H1 (cell line): ENCODE data around the gene OR1I1. TPM values are rescaled to one million over a fixed set of nuclear protein-coding genes. Genes with fewer than 3 reads are reported as not detected.

Source experiments
- CTCF ChIA-PET: fragments of 300-600 bp; sonication (Branson Sonifier 250); formaldehyde crosslinking; loops from one replicate; lab custom pipeline; 2021; ENCODE audit not compliant: partially characterized antibody; lab: Charles Lee
- POLR2A ChIA-PET: fragments of 300-600 bp; sonication (Branson Sonifier 250); formaldehyde crosslinking; loops from one replicate; lab custom pipeline; 2021; ENCODE audit warnings: inconsistent platforms; ENCODE audit not compliant: partially characterized antibody; lab: Charles Lee
- DNase-seq, 2 experiments: peaks; one replicate each; pipeline versions ENCODE4 v3.0.0 to v3.0.0-alpha.2; 2010 to 2022; ENCODE audit warnings: low spot score in 2 of 2, low read depth in 1 of 2, mixed read lengths in 1 of 2
- FAIRE-seq: peaks from 2 replicates; lab custom pipeline; 2011; peaks lifted over from hg19 to GRCh38; lab: Jason Lieb, UNC
- H2AFZ ChIP-seq: 2 replicates; pipeline ENCODE4 v1.8.1; 2012; ENCODE audit warnings: low read length, inconsistent platforms
- H2AK5ac ChIP-seq: 2 replicates; pipeline ENCODE4 v1.6.1; 2013; ENCODE audit warnings: low read depth, low read length
- H2BK120ac ChIP-seq: replicated peaks from 2 replicates; pipeline ENCODE3; 2013; ENCODE audit warnings: low read depth, low read length, inconsistent platforms
- H2BK12ac ChIP-seq: 2 replicates; pipeline ENCODE4 v1.6.1; 2013; ENCODE audit warnings: low read depth, low read length
- H2BK15ac ChIP-seq: 2 replicates; pipeline ENCODE4 v1.6.1; 2013; ENCODE audit warnings: low read length
- H2BK20ac ChIP-seq: 2 replicates; pipeline ENCODE4 v1.6.1; 2013; ENCODE audit warnings: low read length
- H2BK5ac ChIP-seq: 2 replicates; pipeline ENCODE4 v1.6.1; 2013; ENCODE audit warnings: low read depth, low read length
- H3K14ac ChIP-seq: 2 replicates; pipeline ENCODE4 v1.6.1; 2013; ENCODE audit warnings: inconsistent platforms; ENCODE audit not compliant: insufficient read length
- H3K18ac ChIP-seq: 2 replicates; pipeline ENCODE4 v1.6.1; 2013; ENCODE audit warnings: low read length; ENCODE audit errors: extremely low read depth
- H3K23ac ChIP-seq: 2 replicates; pipeline ENCODE4 v1.6.1; 2013; ENCODE audit warnings: inconsistent platforms; ENCODE audit not compliant: insufficient read length
- H3K23me2 ChIP-seq: 2 replicates; pipeline ENCODE4 v1.6.1; 2013; ENCODE audit warnings: low read depth, low read length
- H3K27ac ChIP-seq: 2 replicates; pipeline ENCODE4 v1.6.1; 2011; ENCODE audit warnings: low read depth, low read length, inconsistent platforms
- H3K27me3 ChIP-seq, 4 experiments: replicated peaks in 1 of 4; 1 replicate in 1 of 4; 2 replicates in 3 of 4; pipeline versions ENCODE4 v1.6.1 to v1.8.1; 2011 to 2013; ENCODE audit warnings: low read length in 3 of 4, mild to moderate bottlenecking in 3 of 4, inconsistent platforms in 2 of 4, mixed read lengths in 2 of 4, moderate library complexity in 1 of 4; ENCODE audit not compliant: control insufficient read depth in 3 of 4, insufficient read depth in 3 of 4; ENCODE audit errors: extremely low read depth in 1 of 4
- H3K36me3 ChIP-seq, 4 experiments: 2 replicates each; pipeline versions ENCODE4 v1.6.1 to v1.8.1; 2011 to 2013; ENCODE audit warnings: mild to moderate bottlenecking in 4 of 4, low read length in 3 of 4, moderate library complexity in 2 of 4, control low read depth in 1 of 4, inconsistent platforms in 1 of 4; ENCODE audit not compliant: insufficient read depth in 4 of 4, control insufficient read depth in 2 of 4
- H3K4ac ChIP-seq: replicated peaks from 2 replicates; pipeline ENCODE3; 2013; ENCODE audit warnings: low read length, low read depth, mixed read lengths, inconsistent platforms; ENCODE audit not compliant: insufficient read length
- H3K4me1 ChIP-seq, 4 experiments: replicated peaks in 1 of 4; 1 replicate in 1 of 4; 2 replicates in 3 of 4; pipeline versions ENCODE4 v1.6.1 to v1.8.1; 2011 to 2013; ENCODE audit warnings: low read length in 3 of 4, inconsistent platforms in 2 of 4, mixed read lengths in 1 of 4; ENCODE audit not compliant: insufficient read depth in 4 of 4, control insufficient read depth in 3 of 4
- H3K4me2 ChIP-seq, 2 experiments: 2 replicates each; pipeline versions ENCODE4 v1.6.1 to v1.8.1; 2011 to 2013; ENCODE audit warnings: low read depth in 2 of 2, low read length in 2 of 2, control low read depth in 1 of 2, inconsistent platforms in 1 of 2, mild to moderate bottlenecking in 1 of 2; ENCODE audit not compliant: insufficient read depth in 1 of 2
- H3K4me3 ChIP-seq, 4 experiments: fragments of 200-600, 300-600 bp in 1 of 4; sonication (generic), shearing (Covaris generic), sonication (Bioruptor Twin) in 1 of 4; 2 replicates each; pipeline versions ENCODE4 v1.5.1 to v1.8.1; 2011 to 2016; ENCODE audit warnings: low read length in 4 of 4, low read depth in 3 of 4, control low read depth in 2 of 4, inconsistent platforms in 2 of 4, mild to moderate bottlenecking in 2 of 4, mixed read lengths in 1 of 4, moderate library complexity in 1 of 4; ENCODE audit not compliant: insufficient read depth in 2 of 4; ENCODE audit errors: extremely low read depth in 1 of 4
- H3K56ac ChIP-seq: replicated peaks from 2 replicates; pipeline ENCODE3; 2013; ENCODE audit warnings: low read depth, mild to moderate bottlenecking, mixed read lengths, low read length, inconsistent platforms; ENCODE audit not compliant: insufficient read length
- H3K79me1 ChIP-seq: 2 replicates; pipeline ENCODE4 v1.6.1; 2013; ENCODE audit warnings: low read depth, low read length, control low read depth
- H3K79me2 ChIP-seq, 2 experiments: 2 replicates each; pipeline versions ENCODE4 v1.6.1 to v1.8.1; 2012 to 2013; ENCODE audit warnings: low read length in 2 of 2, mild to moderate bottlenecking in 2 of 2, inconsistent platforms in 1 of 2; ENCODE audit not compliant: insufficient read depth in 2 of 2, control insufficient read depth in 1 of 2
- H3K9ac ChIP-seq, 4 experiments: replicated peaks in 1 of 4; 1 replicate in 1 of 4; 2 replicates in 3 of 4; pipeline versions ENCODE4 v1.6.1 to v1.8.1; 2011 to 2013; ENCODE audit warnings: low read depth in 3 of 4, low read length in 3 of 4, control low read depth in 2 of 4, mild to moderate bottlenecking in 2 of 4, moderate library complexity in 2 of 4, inconsistent platforms in 1 of 4; ENCODE audit errors: extremely low read depth in 1 of 4
- H3K9me3 ChIP-seq, 2 experiments: 2 replicates each; pipeline versions ENCODE4 v1.6.1 to v1.8.1; 2012 to 2013; ENCODE audit warnings: mild to moderate bottlenecking in 2 of 2, moderate library complexity in 2 of 2, control low read depth in 1 of 2, inconsistent platforms in 1 of 2, low read depth in 1 of 2, low read length in 1 of 2, mixed read lengths in 1 of 2; ENCODE audit not compliant: insufficient read depth in 2 of 2
- H4K20me1 ChIP-seq, 2 experiments: replicated peaks in 1 of 2; 2 replicates each; pipeline versions ENCODE3 to v1.8.1; 2011 to 2013; ENCODE audit warnings: inconsistent platforms in 2 of 2, low read length in 2 of 2, mild to moderate bottlenecking in 1 of 2; ENCODE audit not compliant: insufficient read depth in 2 of 2, control insufficient read depth in 1 of 2
- H4K5ac ChIP-seq: 2 replicates; pipeline ENCODE4 v1.6.1; 2013; ENCODE audit warnings: low read length, low read depth, mixed read lengths, inconsistent platforms; ENCODE audit not compliant: insufficient read length
- H4K8ac ChIP-seq: 2 replicates; pipeline ENCODE4 v1.8.0; 2013; ENCODE audit warnings: mild to moderate bottlenecking, moderate library complexity, low read length, inconsistent platforms; ENCODE audit not compliant: insufficient read depth; ENCODE audit errors: extremely low read depth
- H4K91ac ChIP-seq: replicated peaks from 2 replicates; pipeline ENCODE3; 2013; ENCODE audit warnings: low read length, mixed read lengths, inconsistent platforms; ENCODE audit not compliant: insufficient read length
- BACH1 ChIP-seq: IDR thresholded peaks from 2 replicates; pipeline ENCODE4 v1.6.1; 2012; ENCODE audit warnings: low read length, improper control_type of control experiment
- CHD1 ChIP-seq: IDR thresholded peaks from 2 replicates; pipeline ENCODE4 v1.6.1; 2012; ENCODE audit warnings: low read depth, low read length, improper control_type of control experiment
- CTCF ChIP-seq, 3 experiments: IDR thresholded peaks; 1 replicate in 2 of 3; 2 replicates in 1 of 3; pipeline versions ENCODE4 v1.5.1 to v1.6.1; 2011; ENCODE audit warnings: low read length in 3 of 3, mild to moderate bottlenecking in 3 of 3, inconsistent platforms in 2 of 3, low read depth in 1 of 3, moderate library complexity in 1 of 3; ENCODE audit not compliant: insufficient read depth in 1 of 3; ENCODE audit errors: control extremely low read depth in 1 of 3
- EZH2 ChIP-seq: fragments of 200-600 bp; sonication (generic); IDR thresholded peaks from 2 replicates; pipeline ENCODE4 v1.7.1; 2012; ENCODE audit warnings: low read depth, mild to moderate bottlenecking, moderate library complexity, low read length, inconsistent platforms; ENCODE audit not compliant: severe bottlenecking
- GABPA ChIP-seq: IDR thresholded peaks from 2 replicates; pipeline ENCODE4 v1.6.1; 2011; ENCODE audit warnings: mild to moderate bottlenecking, low read length, moderate library complexity, borderline replicate concordance; ENCODE audit not compliant: insufficient read depth
- POLR2AphosphoS5 ChIP-seq: IDR thresholded peaks from 2 replicates; pipeline ENCODE4 v1.6.1; 2011; ENCODE audit warnings: low read depth, low read length
- SIRT6 ChIP-seq: IDR thresholded peaks from one replicate; pipeline ENCODE4 v1.7.1; 2012; ENCODE audit warnings: low read length, inconsistent platforms
- TEAD4 ChIP-seq: IDR thresholded peaks from 2 replicates; pipeline ENCODE4 v1.6.1; 2012; ENCODE audit warnings: low read depth, low read length, inconsistent platforms, mixed read lengths
- ZNF274 ChIP-seq: IDR thresholded peaks from 2 replicates; pipeline ENCODE4 v1.7.0; 2012; ENCODE audit warnings: low read length, borderline replicate concordance; ENCODE audit errors: extremely low read depth
- WGBS, 2 experiments: shearing (Covaris generic) in 1 of 2; methylation state at CpG; one replicate each; pipeline versions ENCODE4 v1.1.6 to v1.1.7; 2013 to 2015; ENCODE audit warnings: low lambda C conversion rate in 2 of 2, mixed read lengths in 2 of 2, inconsistent platforms in 1 of 2, low coverage in 1 of 2, missing lambda C conversion rate in 1 of 2; ENCODE audit not compliant: insufficient replicate concordance in 2 of 2, insufficient coverage in 1 of 2, insufficient read length in 1 of 2; ENCODE audit errors: extremely low coverage in 1 of 2, missing lambda C conversion rate in 1 of 2; 5-methylcytosine and 5-hydroxymethylcytosine counted together
- polyA plus RNA-seq, 7 experiments: library from polyadenylated mRNA; depleted of rRNA in 3 of 7; stranded (reverse) in 5 of 7; unstranded in 2 of 7; fragments of >200 nt in 5 of 7; fragments of 200-250 nt in 2 of 7; gene quantifications; 1 replicate in 5 of 7; 2 replicates in 1 of 7; 4 replicates in 1 of 7; pipeline versions ENCODE4 v1.2.1 to v1.2.3, GENCODE V29; 2011 to 2013; ENCODE audit warnings: missing spikeins in 2 of 7, mixed read lengths in 2 of 7
- total RNA-seq: library from RNA; stranded (reverse); fragmentation: NEBNext Ultra II Directional; extraction: Animal tissue kit (Norgen Biotek cat#: 25700); gene quantifications from 2 replicates; pipeline ENCODE4 v1.2.1, GENCODE V29; 2021

The OR1I1 gene
- total and polyA plus RNA-seq, 2 of the 8 experiments (the other 6 are each of a cell fraction or from before 2014, with no cell fraction given), result not detected

DNA sequence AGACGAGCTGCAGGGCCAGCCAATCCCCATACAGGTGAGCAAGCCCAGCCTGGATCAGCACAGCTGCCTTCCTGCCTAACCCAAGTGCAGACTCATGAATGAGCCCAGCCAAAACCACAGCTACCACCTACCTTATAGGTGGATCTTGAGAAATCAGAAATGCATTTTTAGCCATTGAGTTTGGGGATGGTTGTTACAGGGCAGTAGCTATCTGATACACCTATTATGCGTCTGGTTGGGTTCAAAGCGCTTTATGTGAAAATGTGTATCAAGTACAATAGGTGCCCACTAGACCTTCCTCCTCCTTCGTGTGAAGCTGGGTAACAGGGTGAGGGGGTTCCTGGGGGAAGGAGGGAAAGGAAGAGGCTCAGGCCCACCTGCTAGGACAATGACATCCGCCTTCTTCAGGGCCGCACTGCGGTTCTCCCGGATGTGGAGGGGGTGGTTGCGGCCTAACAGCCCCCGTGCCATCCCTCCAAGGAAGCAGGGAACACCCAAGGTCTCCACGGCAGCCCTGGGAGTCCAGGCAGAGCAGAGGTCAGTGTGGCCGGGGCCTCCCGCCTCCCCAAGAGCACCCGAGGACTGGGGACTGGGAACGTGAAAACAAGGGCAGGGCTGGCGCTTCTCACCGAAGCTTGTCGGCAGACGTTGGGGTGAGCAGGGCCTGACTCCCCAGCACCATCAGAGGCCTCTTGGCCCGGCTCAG lies 36.9 kb downstream of the OR1I1 start:
- Histone ChIP-seq H3K27me3 (no peaks in the 10 kb centered on the region), H3K79me2 (peaks cover 0 to 7% of the 10 kb centered on the region in 2 experiments; a peak in 1 of 4 replicates), H3K4me2 (no peak overlapping the region), H3K18ac (no peak overlapping the region), H3K14ac (no peak overlapping the region), H4K20me1 (peaks cover 5 to 8% of the 10 kb centered on the region in 2 experiments), H3K23ac (no peak overlapping the region), H3K36me3 (peaks cover 20 to 59% (median 42%) of the 10 kb centered on the region in 4 experiments; a peak in 7 of 8 replicates), H4K91ac (no peak overlapping the region), H4K5ac (no peak overlapping the region), H3K9ac (no peak overlapping the region), H2BK20ac (no peak overlapping the region), H2BK120ac (no peak overlapping the region), H3K23me2 (no peaks in the 10 kb centered on the region), H3K79me1 (peaks cover 7% of the 10 kb centered on the region), H2AFZ (no peak overlapping the region), H3K56ac (no peak overlapping the region), H3K4ac (no peak overlapping the region), H3K4me1 (0 out of 7 replicates have a peak, but pooled peaks cover 0 to 1% (median 0%) of the 10 kb centered on the region in 4 experiments), H4K8ac (no peak overlapping the region), H3K4me3 (no peak overlapping the region), H2BK12ac (no peak overlapping the region), H2AK5ac (no peak overlapping the region), H3K27ac (no peak overlapping the region), H2BK15ac (no peak overlapping the region), H3K9me3 (peaks cover 4 to 7% of the 10 kb centered on the region in 2 experiments; a peak in 1 of 4 replicates), H2BK5ac (no peak overlapping the region)
- POLR2A ChIA-PET, result interaction anchor here (1.1 to 6.8 kb wide), 3 partner anchors 12 to 551 kb away, joined by 3 to 52 read pairs (median 3); partner anchors contain the start of gene SYDE1
- CTCF ChIA-PET, result interaction anchor here (0.5 to 4.3 kb wide), 6 partner anchors 8 to 142 kb away, joined by 3 to 28 read pairs (median 4); no protein-coding TSS in a partner anchor
- 90% methylated on average over 14 of the region's 20 CpGs; no CpG with 5 or more reads in 1 of the 2 experiments for WGBS, 2 experiments
- FAIRE-seq, result no peak
- DNase-seq, result no peak
- TF ChIP-seq CHD1 (no peak), POLR2AphosphoS5 (no peak), ZNF274 (no peak), SIRT6 (no peak), GABPA (no peak), TEAD4 (no peak), EZH2 (no peak), CTCF (IDR thresholded peaks at IDR 0.05; ENCODE audit: control extremely low read depth in 1 of 3, insufficient read depth in 1 of 3, low read depth in 1 of 3, low read length in 3 of 3) (no peak), BACH1 (no peak)
